ENCODE results near the gene GPT2. TPM values are rescaled to one million over a fixed set of nuclear protein-coding genes. Genes with fewer than 3 reads are reported as not detected.

The GPT2 gene
- total RNA-seq, 1 donor from 2014 or later = 15.7 TPM

DNA sequence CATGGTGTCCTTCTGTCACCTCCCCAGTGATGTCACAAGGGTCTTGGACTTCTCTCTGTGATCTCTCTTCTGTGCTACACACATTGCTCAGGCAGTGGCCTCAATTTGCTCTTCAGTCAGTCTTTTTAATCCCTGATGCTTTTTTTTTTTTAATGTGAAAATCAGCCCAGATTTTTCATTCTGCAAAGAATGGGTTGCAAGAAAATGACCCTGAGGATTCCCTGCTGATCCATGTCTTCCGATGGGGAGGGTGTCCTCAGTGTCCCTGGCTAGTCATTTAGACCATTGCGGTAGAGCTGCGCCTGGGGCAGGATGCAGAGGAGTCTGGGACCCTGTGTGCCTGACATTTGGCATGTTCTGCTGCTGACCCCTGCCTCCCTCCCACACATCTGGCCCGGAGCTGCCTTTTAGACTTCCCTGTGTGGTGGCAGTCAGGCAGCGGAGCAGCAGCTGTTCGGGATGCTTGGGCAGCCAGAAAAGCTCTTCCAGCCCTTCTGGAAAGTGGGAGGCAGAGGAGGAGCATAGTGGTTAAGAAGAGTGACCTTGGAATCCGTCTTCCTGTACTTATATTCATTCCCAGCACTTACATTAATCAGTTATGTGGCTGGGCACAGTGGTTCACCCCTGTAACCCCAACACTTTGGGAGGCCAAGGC, 12.3 kb downstream of the GPT2 start:
- peaks cover 50 to 58% (median 55%) of the 10 kb centered on the region in 3 donors for H3K4me1 ChIP-seq (ENCODE audit: control insufficient read depth in 3 of 3, insufficient read depth in 3 of 3, low read length in 3 of 3)
- H3K4me3 ChIP-seq (ENCODE audit: low read length in 3 of 3) = peak overlapping the region in 2 of 3 donors; percentile 9 to 49
- no peaks in the 10 kb centered on the region for H3K9me3 ChIP-seq (ENCODE audit: control insufficient read depth in 3 of 3, low read length in 3 of 3)
- H3K27ac ChIP-seq (ENCODE audit: low read depth, low read length) = peak overlapping the region; percentile 88
- H3K27me3 ChIP-seq (ENCODE audit: control insufficient read depth in 3 of 3, insufficient read depth in 3 of 3, low read length in 3 of 3) = no peaks in the 10 kb centered on the region
- H3K36me3 ChIP-seq (ENCODE audit: control insufficient read depth in 3 of 3, insufficient read depth in 3 of 3, low read length in 3 of 3) = peaks cover 0 to 10% (median 7%) of the 10 kb centered on the region in 3 donors
- H3K9ac ChIP-seq (ENCODE audit: low read depth in 1 of 3, low read length in 3 of 3) = peak overlapping the region; percentile 45 to 79 (median 51)

DNA sequence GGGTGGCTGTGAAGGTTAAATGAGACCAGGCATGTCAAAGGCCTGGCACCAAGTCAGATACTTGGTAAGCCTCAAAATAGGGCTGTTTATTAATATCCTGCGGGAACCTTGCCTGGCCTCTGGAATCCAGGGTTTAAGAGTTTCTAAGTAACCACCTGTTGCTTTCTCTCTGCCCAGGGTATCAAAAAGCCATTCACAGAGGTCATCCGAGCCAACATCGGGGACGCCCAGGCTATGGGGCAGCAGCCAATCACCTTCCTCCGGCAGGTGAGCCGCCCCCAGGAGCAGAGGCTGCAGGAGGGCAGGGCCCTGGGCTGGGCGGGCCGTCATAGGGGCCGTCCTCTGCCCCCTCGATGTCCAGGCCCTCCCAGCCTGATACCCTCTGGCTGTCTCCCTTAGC, 13.3 kb downstream of the GPT2 start:
- Histone ChIP-seq H3K9ac (ENCODE audit: low read depth in 1 of 3, low read length in 3 of 3) (peak overlapping the region; percentile 51 to 80 (median 60)), H3K27me3 (ENCODE audit: control insufficient read depth in 3 of 3, insufficient read depth in 3 of 3, low read length in 3 of 3) (no peaks in the 10 kb centered on the region), H3K4me3 (ENCODE audit: low read length in 3 of 3) (peak overlapping the region in 2 of 3 donors; percentile 29 to 42), H3K27ac (ENCODE audit: low read depth, low read length) (peak overlapping the region; percentile 88), H3K36me3 (ENCODE audit: control insufficient read depth in 3 of 3, insufficient read depth in 3 of 3, low read length in 3 of 3) (peaks cover 7 to 15% (median 8%) of the 10 kb centered on the region in 3 donors), H3K9me3 (ENCODE audit: control insufficient read depth in 3 of 3, low read length in 3 of 3) (no peaks in the 10 kb centered on the region), H3K4me1 (ENCODE audit: control insufficient read depth in 3 of 3, insufficient read depth in 3 of 3, low read length in 3 of 3) (peaks cover 50 to 58% (median 55%) of the 10 kb centered on the region in 3 donors)

DNA sequence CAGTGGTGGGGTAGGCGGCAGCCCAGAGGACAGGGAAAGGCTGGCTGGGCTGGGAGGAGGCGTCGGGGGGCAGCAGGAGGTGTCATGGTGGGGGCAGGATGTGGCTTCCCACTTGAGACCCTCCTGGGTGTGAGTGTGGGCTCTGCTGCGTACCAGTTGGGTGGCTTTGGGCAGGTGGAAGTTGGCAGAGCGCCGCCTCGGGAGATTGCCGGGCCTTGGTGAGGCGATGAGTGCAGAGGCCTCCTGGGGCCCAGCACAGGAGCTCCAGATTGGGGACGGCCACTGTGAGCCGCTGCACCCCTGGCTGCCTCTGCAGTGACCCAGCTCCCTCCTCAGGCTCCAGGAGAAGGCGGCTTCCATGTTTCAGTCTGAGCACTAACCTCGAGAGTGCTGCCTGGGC, 13.8 kb downstream of the GPT2 start:
- H3K4me1 ChIP-seq (ENCODE audit: control insufficient read depth in 3 of 3, insufficient read depth in 3 of 3, low read length in 3 of 3) = peaks cover 50 to 58% (median 55%) of the 10 kb centered on the region in 3 donors
- peak overlapping the region in 2 of 3 donors; percentile 29 to 42 for H3K4me3 ChIP-seq (ENCODE audit: low read length in 3 of 3)
- no peaks in the 10 kb centered on the region for H3K9me3 ChIP-seq (ENCODE audit: control insufficient read depth in 3 of 3, low read length in 3 of 3)
- H3K36me3 ChIP-seq (ENCODE audit: control insufficient read depth in 3 of 3, insufficient read depth in 3 of 3, low read length in 3 of 3) = peaks cover 7 to 15% (median 8%) of the 10 kb centered on the region in 3 donors
- peak overlapping the region; percentile 51 to 80 (median 60) for H3K9ac ChIP-seq (ENCODE audit: low read depth in 1 of 3, low read length in 3 of 3)
- H3K27me3 ChIP-seq (ENCODE audit: control insufficient read depth in 3 of 3, insufficient read depth in 3 of 3, low read length in 3 of 3) = no peaks in the 10 kb centered on the region
- peak overlapping the region; percentile 88 for H3K27ac ChIP-seq (ENCODE audit: low read depth, low read length)

DNA sequence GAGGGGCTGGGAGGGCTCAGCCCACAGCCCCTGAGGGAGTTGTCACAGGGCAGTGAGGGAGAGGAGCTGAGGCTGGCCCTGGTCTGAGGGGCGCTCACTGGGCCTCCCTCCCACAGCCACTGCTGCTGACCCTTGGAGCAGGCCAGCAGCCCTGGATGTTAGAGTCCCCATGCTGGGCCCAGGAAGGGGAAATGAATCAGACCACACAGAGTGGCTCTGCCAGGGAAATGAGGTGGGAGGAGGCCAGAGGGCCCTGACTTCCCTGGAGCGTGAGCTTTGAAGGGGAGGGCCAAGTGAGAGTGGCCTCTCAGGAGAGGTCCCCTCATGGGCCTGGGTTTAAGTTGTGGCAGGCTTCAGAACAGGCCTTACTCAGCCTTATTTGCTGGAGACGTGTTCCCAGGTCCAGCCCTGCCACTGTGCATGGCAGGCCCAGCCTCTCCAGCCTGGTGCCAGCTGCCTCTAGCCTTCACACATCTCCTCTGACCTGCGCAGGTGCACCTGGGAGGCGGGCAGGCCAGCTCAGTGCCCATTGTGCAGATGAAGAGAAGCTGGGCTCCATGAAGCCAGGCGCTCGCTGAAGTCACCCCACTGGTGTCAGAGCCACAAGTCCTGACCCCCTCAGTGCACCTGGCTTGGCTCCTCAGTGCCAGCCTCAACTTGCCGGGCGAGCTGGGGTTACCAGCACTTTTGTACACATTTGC, 15.4 kb downstream of the GPT2 start:
- H3K9ac ChIP-seq (ENCODE audit: low read depth in 1 of 3, low read length in 3 of 3) = peak overlapping the region in 2 of 3 donors; percentile 23 to 60
- H3K9me3 ChIP-seq (ENCODE audit: control insufficient read depth in 3 of 3, low read length in 3 of 3) = no peaks in the 10 kb centered on the region
- peaks cover 38 to 44% (median 43%) of the 10 kb centered on the region in 3 donors for H3K4me1 ChIP-seq (ENCODE audit: control insufficient read depth in 3 of 3, insufficient read depth in 3 of 3, low read length in 3 of 3)
- peak overlapping the region; percentile 65 for H3K27ac ChIP-seq (ENCODE audit: low read depth, low read length)
- H3K27me3 ChIP-seq (ENCODE audit: control insufficient read depth in 3 of 3, insufficient read depth in 3 of 3, low read length in 3 of 3) = no peaks in the 10 kb centered on the region
- H3K4me3 ChIP-seq (ENCODE audit: low read length in 3 of 3) = peak overlapping the region in 1 of 3 donors; percentile 22
- peaks cover 7 to 15% (median 8%) of the 10 kb centered on the region in 3 donors for H3K36me3 ChIP-seq (ENCODE audit: control insufficient read depth in 3 of 3, insufficient read depth in 3 of 3, low read length in 3 of 3)

DNA sequence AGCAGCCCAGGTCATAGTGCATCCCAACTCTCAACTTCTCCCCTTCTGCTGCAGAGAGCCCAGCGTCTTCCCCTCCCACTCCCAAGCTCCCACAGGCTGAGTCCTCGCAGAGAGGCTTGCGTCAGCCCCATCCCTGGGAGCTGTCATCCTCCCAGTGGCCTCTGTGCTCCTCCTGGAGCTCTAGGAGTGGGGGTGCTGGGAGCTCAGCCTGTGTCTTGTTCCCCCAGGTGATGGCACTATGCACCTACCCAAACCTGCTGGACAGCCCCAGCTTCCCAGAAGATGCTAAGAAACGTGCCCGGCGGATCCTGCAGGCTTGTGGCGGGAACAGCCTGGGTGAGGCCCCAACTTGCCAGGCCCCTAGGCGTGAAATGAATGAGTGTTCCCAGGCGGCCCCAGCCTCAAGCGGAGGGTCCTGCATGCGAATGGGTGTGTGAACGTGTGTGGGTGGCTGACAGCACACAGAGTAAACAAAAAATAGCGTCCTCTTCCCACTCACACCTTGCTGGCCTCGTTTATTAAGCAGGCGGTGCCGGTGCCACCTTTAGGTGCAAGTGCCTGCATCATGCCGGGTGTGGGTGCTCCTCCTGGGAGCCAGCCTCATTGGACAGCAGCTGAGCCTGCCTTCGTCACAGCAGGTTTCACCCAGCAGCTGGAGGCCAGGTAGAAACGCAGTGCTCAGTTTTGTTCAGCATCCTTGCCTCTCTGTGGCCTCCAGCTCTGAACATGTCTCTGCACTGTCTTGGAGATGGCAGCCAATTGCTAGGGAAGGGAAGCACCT, 16.5 kb downstream of the GPT2 start:
- Histone ChIP-seq H3K36me3 (ENCODE audit: control insufficient read depth in 3 of 3, insufficient read depth in 3 of 3, low read length in 3 of 3) (peaks cover 7 to 15% (median 8%) of the 10 kb centered on the region in 3 donors), H3K4me3 (ENCODE audit: low read length in 3 of 3) (no peak overlapping the region), H3K4me1 (ENCODE audit: control insufficient read depth in 3 of 3, insufficient read depth in 3 of 3, low read length in 3 of 3) (peaks cover 31 to 38% (median 36%) of the 10 kb centered on the region in 3 donors), H3K9ac (ENCODE audit: low read depth in 1 of 3, low read length in 3 of 3) (peak overlapping the region in 1 of 3 donors; percentile 3), H3K27me3 (ENCODE audit: control insufficient read depth in 3 of 3, insufficient read depth in 3 of 3, low read length in 3 of 3) (no peaks in the 10 kb centered on the region), H3K9me3 (ENCODE audit: control insufficient read depth in 3 of 3, low read length in 3 of 3) (no peaks in the 10 kb centered on the region), H3K27ac (ENCODE audit: low read depth, low read length) (no peak overlapping the region)

DNA sequence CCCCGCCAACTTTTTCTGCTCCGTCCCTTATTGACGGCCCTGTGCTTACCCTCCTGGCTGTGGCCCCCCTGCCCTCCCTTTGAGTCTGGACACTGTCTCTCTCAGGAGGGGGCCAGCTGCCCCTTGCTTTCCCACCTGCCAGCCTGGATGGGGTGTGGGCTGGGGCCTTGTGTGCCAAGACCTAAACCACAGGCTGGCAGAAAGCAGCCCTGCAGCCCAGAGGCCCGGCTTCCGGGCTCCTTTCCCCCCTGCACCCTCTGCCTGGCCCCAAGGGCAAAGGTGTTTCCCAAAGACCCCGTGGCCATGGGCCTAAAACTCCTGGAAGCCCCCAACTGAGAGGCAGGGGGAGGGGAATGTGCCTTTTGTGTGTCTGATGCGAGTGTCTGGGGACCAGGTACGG, 17.5 kb downstream of the GPT2 start:
- peaks cover 21 to 31% (median 29%) of the 10 kb centered on the region in 3 donors for H3K4me1 ChIP-seq (ENCODE audit: control insufficient read depth in 3 of 3, insufficient read depth in 3 of 3, low read length in 3 of 3)
- no peak overlapping the region for H3K4me3 ChIP-seq (ENCODE audit: low read length in 3 of 3)
- H3K9ac ChIP-seq (ENCODE audit: low read depth in 1 of 3, low read length in 3 of 3) = peak overlapping the region in 1 of 3 donors; percentile 16
- peaks cover 8 to 20% (median 11%) of the 10 kb centered on the region in 3 donors for H3K36me3 ChIP-seq (ENCODE audit: control insufficient read depth in 3 of 3, insufficient read depth in 3 of 3, low read length in 3 of 3)
- H3K9me3 ChIP-seq (ENCODE audit: control insufficient read depth in 3 of 3, low read length in 3 of 3) = no peaks in the 10 kb centered on the region
- H3K27ac ChIP-seq (ENCODE audit: low read depth, low read length) = no peak overlapping the region
- H3K27me3 ChIP-seq (ENCODE audit: control insufficient read depth in 3 of 3, insufficient read depth in 3 of 3, low read length in 3 of 3) = no peaks in the 10 kb centered on the region

DNA sequence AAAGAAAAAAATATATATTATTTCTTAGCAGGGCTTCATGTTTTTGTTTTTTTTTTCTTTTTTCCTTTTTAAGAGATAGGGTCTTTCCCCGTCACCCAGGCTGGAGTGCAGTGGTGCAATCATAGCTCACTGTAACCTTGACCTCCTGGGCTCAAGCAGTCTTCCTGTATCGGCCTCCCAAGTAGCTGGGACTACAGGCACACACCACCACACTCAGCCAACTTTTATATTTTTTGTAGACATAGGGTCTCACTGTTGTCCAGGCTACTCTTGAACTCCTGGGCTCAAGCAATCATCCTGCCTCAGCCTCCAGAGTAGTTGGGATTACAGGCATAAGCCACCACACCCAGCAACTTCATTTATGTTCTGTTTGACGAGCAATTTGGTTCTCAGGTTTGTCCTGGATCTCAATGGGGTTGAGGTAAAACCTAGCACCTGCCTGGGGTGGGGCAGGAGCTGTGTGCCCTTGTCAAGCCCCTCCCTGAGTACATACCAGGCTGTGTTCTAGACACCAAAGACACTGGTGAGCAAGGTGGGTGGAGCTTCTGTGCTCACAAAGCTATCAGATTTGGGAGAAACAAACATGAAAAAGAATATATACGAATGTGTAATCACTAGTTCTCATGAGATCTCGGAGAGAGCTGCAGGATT, 19.2 kb downstream of the GPT2 start:
- H3K9ac ChIP-seq (ENCODE audit: low read depth in 1 of 3, low read length in 3 of 3) = no peak overlapping the region
- H3K27ac ChIP-seq (ENCODE audit: low read depth, low read length) = no peak overlapping the region
- H3K4me1 ChIP-seq (ENCODE audit: control insufficient read depth in 3 of 3, insufficient read depth in 3 of 3, low read length in 3 of 3) = peaks cover 15 to 31% (median 31%) of the 10 kb centered on the region in 3 donors
- no peaks in the 10 kb centered on the region for H3K27me3 ChIP-seq (ENCODE audit: control insufficient read depth in 3 of 3, insufficient read depth in 3 of 3, low read length in 3 of 3)
- peaks cover 14 to 24% (median 14%) of the 10 kb centered on the region in 3 donors for H3K36me3 ChIP-seq (ENCODE audit: control insufficient read depth in 3 of 3, insufficient read depth in 3 of 3, low read length in 3 of 3)
- no peaks in the 10 kb centered on the region for H3K9me3 ChIP-seq (ENCODE audit: control insufficient read depth in 3 of 3, low read length in 3 of 3)
- no peak overlapping the region for H3K4me3 ChIP-seq (ENCODE audit: low read length in 3 of 3)

DNA sequence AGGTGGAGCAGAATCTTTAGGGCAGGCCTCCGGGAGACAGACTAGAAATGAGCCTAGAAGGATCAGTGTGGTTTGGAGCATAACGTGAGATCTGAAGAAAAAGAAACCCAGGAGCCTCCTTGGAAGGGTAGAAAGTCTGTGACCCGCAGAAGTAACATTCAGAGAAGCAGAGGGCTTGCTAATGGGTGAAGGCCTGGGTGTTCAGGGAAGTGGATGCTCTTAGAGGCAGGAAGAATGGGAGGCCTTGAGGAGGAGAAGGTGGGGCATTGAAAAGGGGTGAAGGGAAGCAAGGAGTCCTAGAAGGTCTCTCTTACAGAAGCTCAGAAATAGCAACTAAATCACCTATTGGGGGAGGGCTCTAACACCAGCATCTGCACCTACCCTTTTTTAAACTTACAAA, 20.3 kb downstream of the GPT2 start:
- Histone ChIP-seq H3K27ac (ENCODE audit: low read depth, low read length) (no peak overlapping the region), H3K9ac (ENCODE audit: low read depth in 1 of 3, low read length in 3 of 3) (no peak overlapping the region), H3K4me3 (ENCODE audit: low read length in 3 of 3) (no peak overlapping the region), H3K4me1 (ENCODE audit: control insufficient read depth in 3 of 3, insufficient read depth in 3 of 3, low read length in 3 of 3) (peaks cover 9 to 29% (median 29%) of the 10 kb centered on the region in 3 donors), H3K27me3 (ENCODE audit: control insufficient read depth in 3 of 3, insufficient read depth in 3 of 3, low read length in 3 of 3) (no peaks in the 10 kb centered on the region), H3K9me3 (ENCODE audit: control insufficient read depth in 3 of 3, low read length in 3 of 3) (no peaks in the 10 kb centered on the region), H3K36me3 (ENCODE audit: control insufficient read depth in 3 of 3, insufficient read depth in 3 of 3, low read length in 3 of 3) (peaks cover 16 to 26% (median 16%) of the 10 kb centered on the region in 3 donors)

DNA sequence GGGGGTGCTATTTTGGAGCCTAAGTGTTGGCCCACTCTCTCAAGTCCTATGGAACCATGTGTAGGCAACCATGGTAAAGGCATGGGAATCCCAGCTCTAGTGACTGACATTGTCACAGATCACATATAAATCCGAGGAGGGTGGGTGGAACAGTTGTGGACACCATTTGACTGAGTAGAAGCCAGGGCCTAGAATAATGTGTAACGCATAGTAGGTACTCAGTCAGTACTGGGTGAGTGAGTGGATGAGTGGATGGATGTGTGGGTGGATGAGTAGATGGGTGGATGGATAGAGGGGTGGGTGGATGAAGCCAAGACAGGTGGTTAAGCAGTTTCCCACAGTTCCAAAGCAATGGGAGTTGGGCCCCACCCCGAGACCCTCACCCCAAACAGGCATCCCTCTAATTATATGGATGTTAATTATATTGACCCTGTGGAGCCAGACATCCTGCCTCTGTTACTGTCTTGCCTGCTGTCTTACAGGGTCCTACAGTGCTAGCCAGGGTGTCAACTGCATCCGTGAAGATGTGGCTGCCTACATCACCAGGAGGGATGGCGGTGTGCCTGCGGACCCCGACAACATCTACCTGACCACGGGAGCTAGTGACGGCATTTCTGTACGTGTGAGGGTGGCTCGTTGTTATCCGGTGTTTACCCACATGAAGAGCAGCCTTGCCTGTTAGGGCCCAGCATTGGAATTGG, 22.3 kb downstream of the GPT2 start:
- Histone ChIP-seq H3K27ac (ENCODE audit: low read depth, low read length) (no peak overlapping the region), H3K9ac (ENCODE audit: low read depth in 1 of 3, low read length in 3 of 3) (peak overlapping the region in 2 of 3 donors; percentile 51 to 73), H3K4me1 (ENCODE audit: control insufficient read depth in 3 of 3, insufficient read depth in 3 of 3, low read length in 3 of 3) (peaks cover 9 to 25% (median 24%) of the 10 kb centered on the region in 3 donors), H3K36me3 (ENCODE audit: control insufficient read depth in 3 of 3, insufficient read depth in 3 of 3, low read length in 3 of 3) (peaks cover 16 to 24% (median 22%) of the 10 kb centered on the region in 3 donors), H3K4me3 (ENCODE audit: low read length in 3 of 3) (no peak overlapping the region), H3K27me3 (ENCODE audit: control insufficient read depth in 3 of 3, insufficient read depth in 3 of 3, low read length in 3 of 3) (no peaks in the 10 kb centered on the region), H3K9me3 (ENCODE audit: control insufficient read depth in 3 of 3, low read length in 3 of 3) (no peaks in the 10 kb centered on the region)

Measured in skeletal muscle tissue (tissue), 4 donors.